Heart left ventricle (tissue), 16 donors: ENCODE results near the gene CARS1. TPM values are rescaled to one million over a fixed set of nuclear protein-coding genes. Genes with fewer than 3 reads are reported as not detected.
A peak's percentile ranks its signal among the peaks of the same experiment; 100 is the strongest.

Experiments
- ATAC-seq, 4 donors: fragments of 200-7000 bp; cut with Tn5 transposase; one replicate each; pipeline ENCODE4 v1.9.1; 2020 to 2022; ENCODE audit warnings: moderate library complexity in 4 of 4, mild to moderate bottlenecking in 3 of 4, moderate number of reproducible peaks in 1 of 4
- DNase-seq, 5 donors: peaks; one replicate each; pipeline ENCODE4 v3.0.0-alpha.2; 2020
- H3K27ac ChIP-seq, 12 donors: fragments of 200-600 bp; sonication (generic) in 4 of 12; one replicate each; pipeline versions ENCODE4 v1.5.0 to v1.8.0; 2016 to 2022; ENCODE audit warnings: mild to moderate bottlenecking in 2 of 12
- H3K27me3 ChIP-seq, 9 donors: fragments of 200-600 bp; sonication (generic) in 2 of 9; one replicate each; pipeline versions ENCODE4 v1.5.1 to v1.8.0; 2016 to 2022; ENCODE audit warnings: mild to moderate bottlenecking in 3 of 9
- H3K36me3 ChIP-seq, 9 donors: fragments of 200-600 bp; sonication (generic) in 2 of 9; one replicate each; pipeline versions ENCODE4 v1.5.0 to v1.8.0; 2018 to 2022; ENCODE audit warnings: mild to moderate bottlenecking in 2 of 9
- H3K4me1 ChIP-seq, 12 donors: fragments of 200-600 bp; sonication (generic) in 4 of 12; one replicate each; pipeline versions ENCODE4 v1.5.0 to v1.8.0; 2016 to 2022; ENCODE audit warnings: mild to moderate bottlenecking in 3 of 12
- H3K4me3 ChIP-seq, 12 donors: fragments of 200-600 bp; sonication (generic) in 4 of 12; one replicate each; pipeline versions ENCODE4 v1.5.0 to v1.8.0; 2017 to 2022; ENCODE audit warnings: mild to moderate bottlenecking in 9 of 12, moderate library complexity in 4 of 12
- H3K9me3 ChIP-seq, 12 donors: fragments of 200-600 bp; sonication (generic) in 4 of 12; one replicate each; pipeline versions ENCODE4 v1.5.0 to v1.8.0; 2016 to 2022; ENCODE audit warnings: mild to moderate bottlenecking in 1 of 12
- POLR2A ChIP-seq, 2 donors: fragments of 450-650 bp; IDR thresholded peaks; one replicate each; pipeline ENCODE4 v1.6.1; 2017; ENCODE audit warnings: antibody characterized with exemption in 2 of 2, mild to moderate bottlenecking in 2 of 2, moderate library complexity in 2 of 2
- WGBS, 4 donors: extraction: QIAGEN DNeasy Blood & Tissue Kit in 2 of 4; methylation state at CpG; one replicate each; pipeline versions ENCODE4 v1.1.5 to v1.1.7; 2013 to 2018; 5-methylcytosine and 5-hydroxymethylcytosine counted together
- intact Hi-C, 10 donors: fragments of 100-400 bp; cut with DNase I; formaldehyde crosslinking; loops; one replicate each; pipeline versions ENCODE4 v1.11.1 to v1.14.2; 2022
- polyA plus RNA-seq, 2 donors: library from polyadenylated mRNA; stranded (reverse); fragments of 200-250 nt; gene quantifications; one replicate each; pipeline ENCODE4 v1.2.3, GENCODE V29; 2013
- total RNA-seq, 9 donors: library from RNA; depleted of rRNA in 2 of 9; stranded (reverse); fragments of >200 nt in 2 of 9; fragmentation: NEBNext Ultra II Directional in 3 of 9; extraction: Animal tissue kit (Norgen Biotek cat#: 25700) in 3 of 9; gene quantifications; one replicate each; pipeline versions ENCODE4 v1.1.0 to v1.2.4, GENCODE V29; 2016 to 2023
- TF ChIP-seq, protein P1 (sequence below), 12 donors: fragments of 200-600 bp; sonication (generic) in 4 of 12; IDR thresholded peaks; one replicate each; pipeline versions ENCODE4 v1.5.0 to v1.8.0; 2018 to 2022; ENCODE audit warnings: antibody characterized with exemption in 12 of 12, mild to moderate bottlenecking in 5 of 12
- donor health status: ischemic (EF 13 %, LVEDD 7.1; RV severe dilation, severe dysfunction).
- donor health status: healthy with polysubstance abuse.
- donor health status: DM: no; HTN: yes; CAD: no.
- donor health status: DM: no; HTN: no; CAD: no.
- donor health status: ischemic (EF 25% LVEDD 6.9; RV normal size, moderate dysfunction).
- donor health status: ischemic (EF 25% LVEDD 5.7; RV mildly dilated, moderate dysfunction).
- donor health status: healthy.
- donor health status: DM: yes; HTN: yes; CAD: no.
- donor health status: ischemic (EF 35%, LVEDD 5.7; RV mildly dilated, moderate dysfunction).
- donor health status: nonischemic (EF 11% LVEDD 7.7; RV severe dilation, severe dysfunction).
- donor health status: DM: yes; HTN: yes; CAD: no.
- donor health status: PGD.
- donor health status: ischemic (EF 29% LVEDD 5.4; RV normal size, mild dysfunction).
- donor health status: nonischemic (EF 23%, LVEDD 6.1; RV moderate dilation, normal function).

CARS1 gene
- total and polyA plus RNA-seq, 11 donors = 9.3 to 30.5 (median 18.5) TPM

DNA sequence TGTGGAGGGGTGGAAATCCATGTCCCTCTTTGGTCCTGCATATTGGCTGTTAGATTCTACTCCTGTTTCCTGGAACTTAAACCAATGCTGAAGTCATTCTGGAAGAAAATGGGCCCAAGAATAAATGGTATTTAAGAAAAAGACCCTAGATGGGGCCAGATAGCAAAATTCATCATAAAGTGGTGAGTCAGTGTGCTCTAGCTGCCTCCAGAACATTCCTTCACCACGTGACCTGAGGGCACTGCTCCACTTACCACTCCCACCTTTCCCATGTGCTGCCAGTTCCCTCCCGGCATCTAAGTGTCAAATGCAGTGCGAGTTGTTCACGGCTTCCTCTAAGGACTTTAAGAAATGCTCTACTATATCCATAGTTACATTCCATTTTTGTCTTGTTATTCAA, 34.2 kb downstream of the CARS1 start:
- WGBS, 4 donors = 91 to 96% (median 92%) methylated on average over 4 of the region's 4 CpGs
- TF ChIP-seq, protein P1, sequence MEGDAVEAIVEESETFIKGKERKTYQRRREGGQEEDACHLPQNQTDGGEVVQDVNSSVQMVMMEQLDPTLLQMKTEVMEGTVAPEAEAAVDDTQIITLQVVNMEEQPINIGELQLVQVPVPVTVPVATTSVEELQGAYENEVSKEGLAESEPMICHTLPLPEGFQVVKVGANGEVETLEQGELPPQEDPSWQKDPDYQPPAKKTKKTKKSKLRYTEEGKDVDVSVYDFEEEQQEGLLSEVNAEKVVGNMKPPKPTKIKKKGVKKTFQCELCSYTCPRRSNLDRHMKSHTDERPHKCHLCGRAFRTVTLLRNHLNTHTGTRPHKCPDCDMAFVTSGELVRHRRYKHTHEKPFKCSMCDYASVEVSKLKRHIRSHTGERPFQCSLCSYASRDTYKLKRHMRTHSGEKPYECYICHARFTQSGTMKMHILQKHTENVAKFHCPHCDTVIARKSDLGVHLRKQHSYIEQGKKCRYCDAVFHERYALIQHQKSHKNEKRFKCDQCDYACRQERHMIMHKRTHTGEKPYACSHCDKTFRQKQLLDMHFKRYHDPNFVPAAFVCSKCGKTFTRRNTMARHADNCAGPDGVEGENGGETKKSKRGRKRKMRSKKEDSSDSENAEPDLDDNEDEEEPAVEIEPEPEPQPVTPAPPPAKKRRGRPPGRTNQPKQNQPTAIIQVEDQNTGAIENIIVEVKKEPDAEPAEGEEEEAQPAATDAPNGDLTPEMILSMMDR (IDR thresholded peaks at IDR 0.05) = no peak
- TF ChIP-seq POLR2A (IDR thresholded peaks at IDR 0.05) = no peak
- Histone ChIP-seq H3K4me1 (peaks cover 0 to 33% (median 0%) of the 10 kb centered on the region in 12 donors), H3K36me3 (peaks cover 0 to 71% (median 63%) of the 10 kb centered on the region in 9 donors), H3K27ac (peak overlapping the region in 1 of 12 donors; percentile 42), H3K4me3 (no peak overlapping the region), H3K9me3 (no peaks in the 10 kb centered on the region), H3K27me3 (no peaks in the 10 kb centered on the region)
- intact Hi-C loops = loop anchor here in 4 of 10 donors (5.0 to 10.0 kb wide), 3 partner anchors 46 to 332 kb away; no protein-coding TSS in a partner anchor
- DNase-seq (no peak), ATAC-seq (no peak)

DNA sequence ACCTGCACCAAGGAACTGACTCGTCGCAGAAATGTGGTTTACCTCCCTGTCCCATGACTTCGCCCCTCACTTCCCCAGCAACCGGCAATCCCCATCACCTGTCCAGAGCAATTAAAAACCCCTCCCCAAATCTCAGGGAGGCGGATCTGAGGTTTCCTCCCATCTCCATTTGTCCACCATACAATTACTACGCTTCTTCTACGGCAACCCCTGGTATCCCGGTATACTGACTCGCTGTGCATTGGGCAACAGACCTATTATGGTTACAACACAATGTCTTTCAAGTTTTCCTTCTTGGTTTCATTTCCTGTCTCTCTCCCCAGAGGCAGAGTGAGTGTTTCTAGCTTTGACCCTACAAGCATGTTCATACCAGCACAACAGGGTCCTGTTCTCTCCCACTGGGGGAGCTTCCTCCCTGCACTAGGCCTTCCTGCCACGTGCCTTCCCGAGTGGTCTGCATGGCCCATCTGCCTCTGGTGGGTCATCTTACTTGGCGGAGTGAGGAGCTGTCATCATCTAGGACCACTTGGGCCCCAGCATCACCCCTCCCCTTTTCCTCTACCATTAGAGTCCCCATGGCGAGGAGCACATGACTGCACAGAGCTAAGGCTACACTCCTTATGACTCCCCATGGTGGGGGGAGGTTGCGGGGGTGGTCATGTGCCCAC, 34.8 kb downstream of the CARS1 start:
- Histone ChIP-seq H3K4me3 (no peak overlapping the region), H3K4me1 (peaks cover 0 to 33% (median 0%) of the 10 kb centered on the region in 12 donors), H3K27me3 (no peaks in the 10 kb centered on the region), H3K9me3 (no peaks in the 10 kb centered on the region), H3K27ac (peak overlapping the region in 1 of 12 donors; percentile 42), H3K36me3 (peaks cover 0 to 71% (median 63%) of the 10 kb centered on the region in 9 donors)
- DNase-seq = peak in 1 of 5 donors; percentile 24
- WGBS, 4 donors = 80 to 85% (median 84%) methylated on average over 13 to 14 of the region's 14 CpGs
- ATAC-seq = peak in 3 of 4 donors; percentile 44
- intact Hi-C loops = loop anchor here in 4 of 10 donors (5.0 to 10.0 kb wide), 3 partner anchors 45 to 332 kb away; no protein-coding TSS in a partner anchor
- TF ChIP-seq POLR2A (IDR thresholded peaks at IDR 0.05) = no peak
- TF ChIP-seq, protein P1 (IDR thresholded peaks at IDR 0.05) = no peak

DNA sequence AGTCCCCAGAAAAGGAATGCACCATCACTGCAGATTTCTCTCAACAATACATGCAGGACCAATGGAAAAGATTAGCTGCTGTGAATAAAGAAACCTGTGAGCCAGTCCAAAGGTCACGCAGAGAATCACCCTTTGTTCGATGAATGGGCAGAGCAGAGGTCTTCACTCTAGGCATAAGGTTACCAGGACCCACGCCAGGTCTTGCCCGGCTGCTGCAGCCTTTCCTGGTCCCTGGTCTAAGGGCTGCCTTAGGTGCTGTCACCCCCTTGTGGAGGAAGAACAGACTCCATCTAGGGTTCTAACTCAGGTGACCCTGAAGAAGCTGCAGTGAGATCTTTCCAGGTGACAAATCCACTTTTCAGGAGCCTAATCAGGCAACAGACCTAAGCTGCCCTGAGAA, 36.1 kb downstream of the CARS1 start:
- no peak overlapping the region for H3K4me3 ChIP-seq
- no peak for TF ChIP-seq POLR2A (IDR thresholded peaks at IDR 0.05)
- TF ChIP-seq, protein P1 (IDR thresholded peaks at IDR 0.05) = peak; percentile 21 to 59 (median 40)
- H3K27ac ChIP-seq = no peak overlapping the region
- WGBS, 4 donors = 52 to 63% (median 53%) methylated on average over 4 of the region's 4 CpGs
- ATAC-seq (peak; percentile 41 to 68 (median 62)), DNase-seq (no peak)
- H3K36me3 ChIP-seq = peaks cover 0 to 72% (median 65%) of the 10 kb centered on the region in 9 donors
- no peaks in the 10 kb centered on the region for H3K9me3 ChIP-seq
- intact Hi-C loops = loop anchor here in 4 of 10 donors (5.0 to 10.0 kb wide), 3 partner anchors 44 to 334 kb away; no protein-coding TSS in a partner anchor
- H3K27me3 ChIP-seq = no peaks in the 10 kb centered on the region
- peaks cover 0 to 33% (median 0%) of the 10 kb centered on the region in 12 donors for H3K4me1 ChIP-seq

DNA sequence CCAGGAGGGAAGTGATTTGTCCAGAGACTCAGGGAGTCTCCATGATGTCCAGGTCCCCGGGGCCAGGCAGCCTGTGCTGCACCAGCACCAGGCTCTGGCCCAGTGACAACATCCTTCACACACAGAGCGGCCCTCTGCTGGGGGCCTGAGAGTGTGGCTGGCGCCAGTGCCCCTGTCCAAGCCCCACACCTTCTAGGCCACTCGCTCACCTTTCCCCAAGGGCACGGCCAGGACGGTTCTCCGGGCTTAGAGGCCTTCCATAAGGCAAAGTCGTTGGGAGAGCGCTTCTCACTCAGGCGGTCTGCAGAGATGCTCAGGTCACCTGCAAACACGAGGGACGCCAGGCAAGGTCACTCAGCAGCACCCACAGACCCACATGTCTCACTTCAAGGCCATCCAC, 37.2 kb downstream of the CARS1 start:
- DNase-seq (no peak), ATAC-seq (no peak)
- no peak for TF ChIP-seq POLR2A (IDR thresholded peaks at IDR 0.05)
- Histone ChIP-seq H3K9me3 (no peaks in the 10 kb centered on the region), H3K36me3 (peaks cover 0 to 72% (median 65%) of the 10 kb centered on the region in 9 donors), H3K27ac (no peak overlapping the region), H3K4me3 (no peak overlapping the region), H3K4me1 (peaks cover 0 to 33% (median 0%) of the 10 kb centered on the region in 12 donors), H3K27me3 (no peaks in the 10 kb centered on the region)
- intact Hi-C loops = loop anchor here in 4 of 10 donors (5.0 to 10.0 kb wide), 3 partner anchors 43 to 335 kb away; no protein-coding TSS in a partner anchor
- WGBS, 4 donors = 93 to 97% (median 95%) methylated on average over 10 to 12 of the region's 12 CpGs
